ENCODE measurements around the gene ANKRD27.
"Not testable (repeated sequence)": the region's sequence is repeated elsewhere in the genome, so short reads cannot be mapped to it uniquely, and the experiment has no call there.

Gene ANKRD27

DNA sequence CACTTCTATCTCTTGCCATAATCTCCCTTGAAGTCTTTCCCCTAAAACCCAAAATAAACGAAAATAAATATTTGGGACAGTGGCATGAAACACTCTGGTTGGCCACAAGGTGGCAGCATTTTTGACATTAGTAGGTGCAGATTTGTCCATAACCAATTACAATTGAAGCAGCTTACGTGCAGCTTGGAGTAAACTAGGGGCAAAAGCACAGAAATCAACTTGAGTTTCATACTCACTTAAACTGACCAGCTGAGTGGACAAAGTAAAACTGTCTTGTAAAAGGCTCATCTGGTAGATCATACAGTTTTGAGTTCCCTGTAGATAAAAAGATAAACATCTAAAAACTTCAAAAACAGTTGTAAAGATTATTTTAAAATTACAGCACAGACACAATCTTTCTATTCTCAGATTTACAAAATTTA, 75.2 kb downstream of the ANKRD27 start:
- peak; percentile 52 for DNase-seq (ENCODE audit: low spot score)

DNA sequence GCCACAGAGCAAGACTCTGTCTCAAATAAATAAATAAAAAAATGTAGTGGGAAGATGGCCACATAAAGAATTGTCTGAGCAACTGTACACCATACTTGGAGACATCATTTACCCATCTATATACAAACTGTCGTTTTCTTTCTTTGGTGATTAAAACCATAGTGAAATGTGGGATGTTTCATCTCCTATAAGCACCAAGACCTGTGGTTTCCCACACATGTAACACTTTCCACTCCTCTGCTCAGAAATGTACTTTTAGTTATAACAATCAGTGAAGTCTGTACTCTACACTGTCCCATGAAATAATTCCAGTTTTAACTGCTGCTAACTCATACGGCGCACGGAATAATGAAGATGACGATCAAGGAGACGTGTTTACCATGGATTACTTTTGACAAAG, 75.7 kb downstream of the ANKRD27 start:
- no peak for DNase-seq (ENCODE audit: low spot score)

DNA sequence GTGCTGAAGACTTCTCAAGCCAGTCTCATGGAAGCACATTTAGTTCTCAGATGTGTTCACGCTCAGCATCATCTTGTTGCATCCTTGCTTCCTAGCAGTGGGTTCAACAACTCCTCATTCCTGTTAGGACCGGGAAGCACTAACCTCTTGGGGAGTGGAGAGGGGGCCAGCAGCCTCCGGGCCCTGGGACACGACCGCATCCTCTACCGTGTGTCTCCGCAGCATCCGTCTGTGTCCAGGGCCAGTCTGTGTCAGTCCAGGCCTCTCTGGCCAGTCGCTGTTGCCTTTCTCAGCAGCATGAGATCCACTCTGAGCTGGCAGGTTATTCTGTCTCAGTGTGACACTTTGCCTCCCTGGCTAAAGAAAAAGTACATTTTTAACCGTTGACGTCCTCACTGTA, 77.0 kb downstream of the ANKRD27 start:
- DNase-seq (ENCODE audit: low spot score) = no peak

DNA sequence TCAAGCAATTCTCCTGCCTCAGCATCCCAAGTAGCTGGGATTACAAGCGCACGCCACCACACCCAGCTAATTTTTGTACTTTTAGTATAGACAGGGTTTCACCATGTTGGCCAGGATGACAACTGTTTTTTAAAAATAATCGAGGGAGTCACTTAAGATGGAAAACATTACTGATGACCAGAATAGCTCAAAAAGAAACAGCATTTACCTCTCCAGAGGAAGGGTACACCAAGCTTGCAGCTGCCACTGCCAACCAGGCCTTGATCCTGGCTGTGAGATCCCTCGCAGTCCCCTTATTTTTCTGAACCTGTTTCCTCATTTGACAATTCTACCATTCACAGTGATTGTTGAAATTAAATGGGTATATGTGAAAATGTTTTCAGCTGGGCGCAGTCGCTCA, 79.5 kb downstream of the ANKRD27 start:
- no peak for DNase-seq (ENCODE audit: low spot score)

DNA sequence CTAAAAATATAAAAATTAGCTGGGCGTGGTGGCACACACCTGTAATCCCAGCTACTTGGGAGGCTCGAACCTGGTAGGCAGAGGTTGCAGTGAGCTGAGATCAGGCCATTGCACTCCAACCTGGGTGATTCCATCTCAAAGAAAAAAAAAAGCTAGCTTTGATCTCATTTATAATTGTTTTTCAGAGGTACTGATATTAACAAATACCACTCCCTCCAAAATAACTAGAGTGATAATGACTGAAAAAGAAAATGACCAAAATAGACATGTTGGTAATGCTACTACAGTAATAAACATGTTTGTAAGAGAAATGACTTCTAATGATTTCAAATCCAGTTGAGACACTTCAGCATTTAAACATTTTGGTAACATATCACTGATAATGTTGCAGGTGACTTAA, 81.0 kb downstream of the ANKRD27 start:
- no peak for DNase-seq (ENCODE audit: low spot score)

DNA sequence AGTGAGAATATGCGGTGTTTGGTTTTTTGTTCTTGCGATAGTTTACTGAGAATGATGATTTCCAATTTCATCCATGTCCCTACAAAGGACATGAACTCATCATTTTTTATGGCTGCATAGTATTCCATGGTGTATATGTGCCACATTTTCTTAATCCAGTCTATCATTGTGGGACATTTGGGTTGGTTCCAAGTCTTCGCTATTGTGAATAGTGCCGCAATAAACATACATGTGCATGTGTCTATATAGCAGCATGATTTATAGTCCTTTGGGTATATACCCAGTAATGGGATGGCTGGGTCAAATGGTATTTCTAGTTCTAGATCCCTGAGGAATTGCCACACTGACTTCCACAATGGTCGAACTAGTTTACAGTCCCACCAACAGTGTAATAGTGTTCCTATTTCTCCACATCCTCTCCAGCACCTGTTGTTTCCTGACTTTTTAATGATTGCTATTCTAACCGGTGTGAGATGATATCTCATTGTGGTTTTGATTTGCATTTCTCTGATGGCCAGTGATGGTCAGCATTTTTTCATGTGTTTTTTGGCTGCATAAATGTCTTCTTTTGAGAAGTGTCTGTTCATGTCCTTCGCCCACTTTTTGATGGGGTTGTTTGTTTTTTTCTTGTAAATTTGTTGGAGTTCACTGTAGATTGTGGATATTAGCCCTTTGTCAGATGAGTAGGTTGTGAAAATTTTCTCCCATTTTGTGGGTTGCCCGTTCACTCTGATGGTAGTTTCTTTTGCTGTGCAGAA, 87.1 kb downstream of the ANKRD27 start:
- not testable (repeated sequence) for DNase-seq (ENCODE audit: low spot score)

DNA sequence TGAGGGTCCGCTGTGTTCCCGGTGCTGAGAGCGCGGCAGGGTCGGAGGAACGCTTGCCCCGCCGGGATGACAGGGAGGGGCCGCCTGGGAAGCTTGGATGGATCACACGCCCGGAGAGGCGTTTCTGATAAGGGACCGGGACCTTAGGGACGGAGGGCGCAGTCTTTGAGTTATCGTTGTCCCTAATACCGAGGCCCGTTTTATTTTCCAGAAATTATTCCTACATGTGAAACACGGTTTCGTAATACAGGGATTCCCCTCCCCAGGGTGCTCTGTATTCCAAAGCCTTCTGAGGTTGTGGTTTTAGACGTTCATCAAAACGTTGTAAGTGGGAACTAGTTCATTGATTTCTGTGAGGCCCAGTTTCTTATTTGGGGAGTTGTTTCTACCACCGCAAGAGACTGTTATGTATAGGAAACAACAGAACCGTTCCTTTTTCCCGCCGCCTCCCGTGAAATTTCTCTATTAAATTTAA, 93.2 kb downstream of the ANKRD27 start:
- DNase-seq (ENCODE audit: low spot score) = peak; percentile 12

DNA sequence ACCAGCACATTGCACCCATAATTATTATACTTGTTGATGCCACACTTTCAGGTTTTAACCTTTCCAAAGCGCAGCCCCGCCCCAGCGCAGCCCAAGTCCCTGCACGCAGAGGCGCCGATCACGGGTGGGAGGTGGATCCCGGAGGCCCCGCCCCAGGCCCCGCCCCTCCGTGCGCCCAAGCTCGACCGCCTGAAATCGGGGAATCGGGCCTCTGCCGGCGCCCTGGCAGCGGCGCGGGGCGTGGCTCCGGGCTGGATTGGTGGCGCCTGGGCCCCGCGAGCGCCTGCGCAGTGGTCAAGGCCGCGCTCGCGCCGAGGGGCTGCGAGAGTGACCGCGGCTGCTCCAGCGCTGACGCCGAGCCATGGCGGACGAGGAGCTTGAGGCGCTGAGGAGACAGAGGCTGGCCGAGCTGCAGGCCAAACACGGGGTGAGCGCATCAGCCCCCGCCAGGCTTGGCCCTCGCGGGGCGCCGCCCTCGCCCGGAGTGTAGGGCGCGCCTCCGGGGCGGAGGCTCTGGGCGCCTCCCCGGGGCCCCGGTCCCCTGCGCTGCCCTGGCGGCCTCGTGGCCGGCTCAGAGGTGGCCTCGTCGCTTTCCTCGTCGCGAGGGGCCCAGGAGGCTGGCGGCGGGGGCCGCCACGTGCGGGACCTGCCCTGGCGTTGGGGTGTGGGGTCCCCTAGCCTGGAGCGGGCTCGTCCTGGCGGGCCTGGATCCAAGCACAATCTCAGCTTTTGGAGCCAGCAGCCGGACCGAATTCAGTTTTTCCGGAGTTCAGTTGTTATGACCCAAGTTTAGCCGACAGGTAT, 93.9 kb downstream of the ANKRD27 start, which contains the start of gene PDCD5:
PDCD5 (plus strand) TSS at position 290 of the 804 bp plus-strand sequence; CDS start at position 362, 72 bp downstream.
- peak; percentile 96 for DNase-seq (ENCODE audit: low spot score)

DNA sequence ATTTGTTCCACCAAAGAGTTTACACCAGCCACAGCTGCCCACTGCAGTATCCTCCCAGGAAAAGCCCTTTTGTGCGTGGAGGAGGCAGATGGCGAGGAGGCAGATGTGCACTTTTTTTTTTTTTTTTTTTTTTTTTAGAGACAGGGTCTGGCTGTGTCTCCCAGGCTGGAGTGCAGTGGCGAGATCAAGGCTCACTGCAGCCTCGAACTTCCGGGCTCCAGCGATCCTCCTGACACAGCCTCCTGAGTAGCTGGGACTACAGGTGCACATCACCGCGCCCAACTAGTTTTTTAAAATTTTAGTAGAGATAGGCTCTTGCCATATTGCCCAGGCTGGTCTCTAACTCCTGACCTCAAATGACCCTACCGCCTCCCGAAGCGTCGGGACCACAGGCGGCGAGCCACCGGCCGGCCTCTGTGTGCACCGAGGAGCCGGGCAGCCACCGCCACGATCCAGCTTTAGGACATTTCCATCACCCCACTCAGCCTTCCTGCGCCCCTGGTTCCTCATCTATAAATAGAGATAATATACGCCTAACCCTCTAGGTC, 94.6 kb downstream of the ANKRD27 start:
- DNase-seq (ENCODE audit: low spot score) = no peak

DNA sequence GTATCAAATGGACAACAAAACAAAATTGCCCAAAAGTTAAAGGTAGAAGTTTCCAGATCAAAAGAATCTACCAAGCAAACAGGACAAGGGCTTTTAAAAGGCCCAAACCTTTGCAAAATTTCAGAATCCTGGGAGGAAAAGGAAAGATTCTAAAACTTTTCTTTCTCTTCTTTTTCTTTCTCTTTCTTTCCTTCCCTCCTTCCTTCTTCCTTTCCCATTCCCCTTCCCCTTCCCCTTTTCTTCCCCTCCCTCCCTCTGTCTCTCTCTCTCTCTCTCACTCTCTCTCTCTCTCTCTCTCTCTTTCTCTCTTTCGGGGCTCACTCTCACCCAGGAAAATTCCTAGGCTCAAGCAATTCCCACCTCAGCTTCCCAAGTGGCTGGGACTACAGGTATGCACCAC, 98.2 kb downstream of the ANKRD27 start:
- no peak for DNase-seq (ENCODE audit: low spot score)

DNA sequence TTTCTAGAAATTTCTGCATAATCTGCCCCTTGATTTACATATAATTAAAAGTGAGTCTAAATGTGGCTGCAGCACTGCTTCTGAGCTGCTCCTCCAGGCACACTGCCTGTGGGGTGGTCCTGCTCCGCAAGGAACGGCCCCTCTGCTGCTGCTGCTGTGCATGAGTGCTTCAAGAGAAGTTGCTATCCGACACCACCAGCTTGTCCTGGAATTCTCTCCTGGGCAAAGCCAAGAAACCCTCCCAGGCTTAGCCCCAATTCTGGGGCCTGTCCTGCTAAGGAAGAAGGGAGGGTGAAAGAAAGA, 101.5 kb downstream of the ANKRD27 start:
- DNase-seq (ENCODE audit: low spot score) = no peak

DNA sequence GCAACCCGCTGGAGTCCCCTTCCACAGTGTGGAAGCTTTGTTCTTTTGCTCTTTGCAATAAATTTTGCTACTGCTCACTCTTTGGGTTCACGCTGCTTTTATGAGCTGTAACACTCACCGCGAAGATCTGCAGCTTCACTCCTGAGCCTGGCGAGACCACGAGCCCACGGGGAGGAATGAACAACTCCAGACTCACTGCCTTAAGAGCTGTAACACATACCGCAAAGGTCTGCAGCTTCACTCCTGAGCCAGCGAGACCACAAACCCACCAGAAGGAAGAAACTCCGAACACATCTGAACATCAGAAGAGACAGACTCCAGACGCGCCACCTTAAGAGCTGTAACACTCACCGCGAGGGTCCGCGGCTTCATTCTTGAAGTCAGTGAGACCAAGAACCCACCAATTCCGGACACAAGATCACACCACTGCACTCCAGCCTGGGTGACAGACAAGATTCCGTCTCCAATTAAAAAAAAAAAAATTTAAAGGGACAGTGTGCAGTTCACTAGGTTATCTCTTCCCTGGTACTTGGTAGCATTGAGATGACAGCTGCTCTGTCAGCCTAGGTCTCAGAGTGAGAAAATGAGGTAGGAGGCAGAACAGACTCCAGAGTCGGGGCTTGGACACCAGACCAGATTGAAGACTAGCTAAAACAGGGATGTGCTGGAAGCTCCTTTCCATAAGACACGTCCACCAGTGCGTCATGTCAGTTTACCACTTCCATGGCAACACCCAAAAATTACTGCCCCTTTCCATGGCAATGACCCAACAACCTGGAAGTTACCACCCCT, 102.1 kb downstream of the ANKRD27 start:
- not testable (repeated sequence) for DNase-seq (ENCODE audit: low spot score)

DNA sequence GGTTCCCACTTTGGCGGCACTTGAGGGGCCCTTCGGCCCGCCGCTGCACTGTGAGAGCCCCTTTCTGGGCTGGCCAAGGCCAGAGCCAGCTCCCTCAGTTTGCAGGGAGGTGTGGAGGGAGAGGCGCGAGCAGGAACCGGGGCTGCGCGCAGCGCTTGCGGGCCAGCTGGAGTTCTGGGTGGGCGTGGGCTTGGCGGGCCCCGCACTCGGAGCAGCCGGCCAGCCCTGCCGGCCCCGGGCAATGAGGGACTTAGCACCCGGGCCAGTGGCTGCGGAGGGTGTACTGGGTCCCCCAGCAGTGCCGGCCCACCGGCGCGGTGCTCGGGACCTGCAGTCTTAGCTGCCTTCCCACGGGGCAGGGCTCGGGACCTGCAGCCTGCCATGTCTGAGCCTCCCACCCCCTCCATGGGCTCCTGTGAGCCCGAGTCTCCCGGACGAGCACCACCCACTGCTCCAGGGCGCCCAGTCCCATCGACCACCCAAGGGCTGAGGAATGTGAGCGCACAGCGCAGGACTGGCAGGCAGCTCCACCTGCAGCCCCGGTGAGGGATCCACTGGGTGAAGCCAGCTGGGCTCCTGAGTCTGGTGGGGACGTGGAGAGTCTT, 103.4 kb downstream of the ANKRD27 start:
- not testable (repeated sequence) for DNase-seq (ENCODE audit: low spot score)

DNA sequence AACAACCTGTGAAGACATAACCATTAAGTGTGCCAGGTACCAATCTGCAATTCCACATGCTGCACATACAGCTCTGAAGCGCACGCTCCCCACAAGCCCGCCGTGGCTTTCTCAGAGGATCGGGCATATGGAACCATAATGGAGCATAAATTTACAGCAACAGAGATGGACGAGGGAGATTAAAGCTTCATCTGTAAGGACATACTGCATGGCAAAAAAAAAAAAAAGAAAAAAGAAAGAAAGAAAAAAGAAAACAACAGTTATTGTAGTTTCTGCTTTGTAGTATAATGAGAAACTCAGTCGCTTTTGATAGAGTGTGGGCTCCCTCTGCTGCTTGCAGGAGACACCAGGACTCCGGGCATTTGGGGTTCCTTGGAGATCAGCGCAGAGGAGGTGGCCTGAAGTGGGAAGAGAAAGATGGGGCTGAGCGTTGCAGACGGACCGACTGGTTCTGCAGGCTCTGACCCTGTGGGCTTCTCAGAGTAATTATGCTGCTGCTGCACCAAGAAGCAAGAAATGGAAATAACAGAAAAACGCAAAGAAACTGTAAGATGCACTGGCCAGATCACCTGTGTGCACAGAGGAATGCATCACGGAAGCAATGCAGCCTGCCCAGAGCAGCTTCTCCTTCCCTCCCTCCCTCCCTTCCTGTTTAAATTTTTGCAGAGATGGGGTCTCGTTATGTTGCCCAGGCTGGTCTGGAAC, 104.7 kb downstream of the ANKRD27 start:
- DNase-seq (ENCODE audit: low spot score) = peak; percentile 74

DNA sequence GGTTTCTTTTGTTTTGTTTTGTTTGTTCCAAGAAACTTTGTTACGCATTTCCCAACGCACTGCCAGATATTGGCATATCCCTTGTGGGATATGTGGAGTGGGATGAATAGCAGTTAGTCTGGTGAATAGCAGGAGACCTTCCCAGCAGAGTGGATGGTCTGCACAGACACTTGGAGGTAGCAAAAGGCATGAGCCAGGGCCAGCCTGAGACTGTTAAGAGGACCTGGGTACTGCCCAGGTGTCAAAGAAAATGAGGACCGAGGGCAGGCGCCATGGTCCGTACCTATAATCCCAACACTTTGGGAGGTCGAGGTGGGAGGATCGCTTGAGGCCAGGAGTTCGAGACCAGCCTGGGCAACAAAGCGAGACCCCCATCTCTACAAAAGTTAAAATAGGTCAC, 107.5 kb downstream of the ANKRD27 start:
- no peak for DNase-seq (ENCODE audit: low spot score)

DNA sequence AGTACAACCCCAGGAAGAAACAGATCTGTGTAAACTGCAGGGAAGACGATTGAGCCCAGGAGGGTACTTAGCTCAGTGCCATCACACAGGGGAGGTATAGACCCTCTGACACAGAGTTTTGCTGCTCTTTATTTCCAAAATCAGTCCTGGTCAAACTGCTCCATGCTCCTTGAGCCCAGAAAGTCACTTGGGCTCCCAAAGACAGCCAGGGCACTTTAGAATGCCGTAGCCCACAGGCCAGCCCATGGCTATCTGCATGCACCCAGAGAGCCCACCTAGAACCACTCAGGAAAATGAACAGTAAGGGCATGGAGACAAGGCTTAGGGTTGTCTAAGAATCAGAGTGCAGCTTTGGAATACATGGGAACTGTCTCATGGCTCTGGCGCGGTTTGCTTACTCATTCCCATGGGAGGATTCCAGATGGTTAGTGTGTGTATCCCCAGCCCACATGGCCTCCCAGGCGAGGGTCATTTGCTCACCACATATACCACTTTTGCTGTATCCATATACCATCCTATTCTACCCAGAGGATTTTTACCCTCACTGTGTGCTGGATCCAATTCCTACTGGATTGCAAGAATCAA, 108.6 kb downstream of the ANKRD27 start:
- no peak for DNase-seq (ENCODE audit: low spot score)

DNA sequence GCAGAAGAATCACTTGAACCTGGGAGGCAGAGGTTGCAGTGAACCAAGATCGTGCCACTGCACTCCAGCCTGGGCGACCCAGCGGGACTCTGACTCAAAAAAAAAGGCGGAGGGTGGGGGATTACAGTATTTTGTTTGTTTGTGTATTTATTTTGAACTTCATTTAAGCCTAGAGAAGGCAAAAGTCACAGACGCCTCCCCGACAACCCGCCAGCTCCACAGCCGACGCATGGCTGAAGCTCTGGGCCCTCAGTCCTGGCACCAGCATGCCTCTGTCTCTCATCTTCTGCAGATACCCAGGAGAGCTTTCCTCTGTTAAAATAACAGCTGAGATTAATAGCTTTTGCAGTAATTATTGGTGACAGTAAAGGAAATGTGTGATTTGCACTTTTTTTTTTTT, 111.2 kb downstream of the ANKRD27 start:
- no peak for DNase-seq (ENCODE audit: low spot score)

DNA sequence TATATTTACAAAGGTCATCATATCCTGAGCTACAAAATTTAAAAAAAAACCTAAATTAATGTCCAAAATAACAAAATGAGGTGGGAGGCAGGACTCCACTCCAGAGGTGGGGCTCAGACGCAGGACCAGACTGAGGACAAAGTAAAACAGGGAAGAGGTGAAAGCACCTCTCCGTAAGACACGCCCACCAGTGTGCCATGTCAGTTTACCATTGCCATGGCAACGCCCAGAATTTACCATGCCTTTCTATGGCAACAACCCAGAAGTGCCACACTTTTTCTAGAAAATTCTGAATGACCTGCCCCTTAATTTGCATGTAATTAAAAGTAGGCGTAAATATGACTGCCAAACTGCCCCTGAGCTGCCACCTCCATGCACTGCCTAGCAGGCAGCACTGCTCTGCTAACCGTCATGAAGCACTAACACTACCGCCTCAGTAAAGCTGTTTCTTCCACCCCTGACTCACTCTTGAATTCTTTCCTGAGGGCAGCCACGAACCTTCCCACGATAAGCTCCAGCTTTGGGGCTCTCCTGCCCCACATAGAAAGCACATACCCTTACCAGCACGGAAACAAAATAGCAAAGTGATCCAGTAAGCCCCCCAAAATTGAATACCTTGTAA, 116.3 kb downstream of the ANKRD27 start:
- DNase-seq (ENCODE audit: low spot score) = no peak

DNA sequence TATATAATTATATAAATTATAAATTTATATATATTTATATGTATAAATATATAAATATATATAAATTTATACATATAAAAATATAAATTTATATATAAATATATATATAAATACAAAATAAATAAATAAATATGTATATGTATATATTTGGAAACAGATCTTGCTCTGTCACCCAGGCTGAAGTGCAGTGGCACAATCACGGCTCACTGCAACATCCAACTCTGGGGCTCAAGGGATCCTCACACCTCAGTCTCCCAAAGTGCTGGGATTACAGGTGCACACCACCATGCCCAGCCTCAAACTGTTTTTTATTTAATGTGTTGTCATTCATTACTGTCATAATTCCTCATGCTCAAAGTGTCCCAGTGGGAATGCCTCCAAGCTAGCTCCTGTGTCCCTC, 119.2 kb downstream of the ANKRD27 start:
- DNase-seq (ENCODE audit: low spot score) = no peak

DNA sequence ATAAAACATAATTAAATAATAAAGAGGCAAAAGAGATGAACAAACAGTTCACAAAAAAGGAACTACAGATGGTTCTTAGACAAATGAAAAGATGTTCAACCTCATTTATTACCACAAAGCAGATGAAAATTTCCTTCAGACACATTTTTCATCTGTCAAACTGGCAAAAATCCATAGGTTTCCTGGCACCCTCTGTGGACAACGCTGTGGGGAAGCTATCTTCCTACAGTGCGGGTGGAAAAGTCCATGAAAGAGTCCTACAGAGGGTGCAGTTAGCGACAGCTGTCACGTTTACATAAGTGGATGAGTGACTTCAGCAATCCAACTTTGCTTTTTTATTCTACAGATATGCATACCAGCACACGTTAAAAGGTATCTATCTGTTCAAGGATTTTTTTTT, 124.3 kb downstream of the ANKRD27 start:
- no peak for DNase-seq (ENCODE audit: low spot score)
